Measurements from ENCODE around the gene SEPTIN2. TPM values are rescaled to one million over a fixed set of nuclear protein-coding genes. Genes with fewer than 3 reads are reported as not detected.
"Not testable (repeated sequence)": the region's sequence is repeated elsewhere in the genome, so short reads cannot be mapped to it uniquely, and the experiment has no call there.

SEPTIN2 gene
- polyA plus RNA-seq, 1 donor (not counting 4 experiments of a cell fraction or from before 2014, with no cell fraction given) = 644 TPM

- H3K36me3 ChIP-seq (ENCODE audit: control insufficient read depth in 2 of 2, extremely low read depth in 1 of 2, insufficient read depth in 2 of 2, low read length in 2 of 2) = peaks cover 0 to 7% of the 10 kb centered on the region in 2 experiments
- FAIRE-seq (no peak), DNase-seq (ENCODE audit: low read depth, low spot score) (no peak)
- dilution Hi-C loops (cut with MboI; ENCODE audit: extremely low pct_ligation_motif_present, low sequenced_read_pairs) = no loop called here
- H3K4me2 ChIP-seq (ENCODE audit: control insufficient read depth, extremely low read depth, insufficient read depth, low read depth, low read length) = no peak overlapping the region
- H3K27ac ChIP-seq (ENCODE audit: control insufficient read depth, insufficient read depth, low read length) = no peak overlapping the region
- H3K4me3 ChIP-seq (ENCODE audit: control insufficient read depth in 2 of 3, extremely low read depth in 1 of 3, insufficient read depth in 2 of 3, low read depth in 1 of 3, low read length in 3 of 3) = no peak overlapping the region
- TF ChIP-seq CTCF (optimal IDR thresholded peaks at IDR 0.05 in 1 of 3, IDR thresholded peaks at IDR 0.05 in 1 of 3, conservative IDR thresholded peaks at IDR 0.05 in 1 of 3; ENCODE audit: extremely low read depth in 1 of 3, insufficient read depth in 2 of 3, low read length in 3 of 3) = no peak
- TF ChIP-seq EZH2 (IDR thresholded peaks at IDR 0.05; ENCODE audit: low read length) = no peak
- no peak overlapping the region for H2AFZ ChIP-seq (ENCODE audit: control insufficient read depth, low read length)
- H4K20me1 ChIP-seq (ENCODE audit: control insufficient read depth, extremely low read depth, insufficient read depth, low read length) = no peaks in the 10 kb centered on the region
- no peaks in the 10 kb centered on the region for H3K9me1 ChIP-seq (ENCODE audit: control insufficient read depth, extremely low read depth, insufficient read depth, low read length)
- no peaks in the 10 kb centered on the region for H3K9me3 ChIP-seq (ENCODE audit: control insufficient read depth, low read depth, low read length)
- no peak overlapping the region for H3K9ac ChIP-seq (ENCODE audit: control insufficient read depth, extremely low read depth, insufficient read depth, low read length)
- peaks cover 5% of the 10 kb centered on the region for H3K4me1 ChIP-seq (ENCODE audit: control insufficient read depth, extremely low read depth, insufficient read depth, low read length)
- no peaks in the 10 kb centered on the region for H3K27me3 ChIP-seq (ENCODE audit: control insufficient read depth, extremely low read depth, insufficient read depth, low read length)
- H3K79me2 ChIP-seq (ENCODE audit: control insufficient read depth, insufficient read depth, low read length) = peaks cover 40% of the 10 kb centered on the region
Measured at GRCh38 chr2:241372361-241372992, 56.8 kb downstream of the SEPTIN2 start.

- Histone ChIP-seq H3K27ac (ENCODE audit: control insufficient read depth, insufficient read depth, low read length) (no peak overlapping the region), H3K4me2 (ENCODE audit: control insufficient read depth, extremely low read depth, insufficient read depth, low read depth, low read length) (no peak overlapping the region), H3K4me3 (ENCODE audit: control insufficient read depth in 2 of 3, extremely low read depth in 1 of 3, insufficient read depth in 2 of 3, low read depth in 1 of 3, low read length in 3 of 3) (no peak overlapping the region), H3K79me2 (ENCODE audit: control insufficient read depth, insufficient read depth, low read length) (peaks cover 36% of the 10 kb centered on the region), H3K9ac (ENCODE audit: control insufficient read depth, extremely low read depth, insufficient read depth, low read length) (no peak overlapping the region), H2AFZ (ENCODE audit: control insufficient read depth, low read length) (no peak overlapping the region), H3K9me3 (ENCODE audit: control insufficient read depth, low read depth, low read length) (no peaks in the 10 kb centered on the region), H4K20me1 (ENCODE audit: control insufficient read depth, extremely low read depth, insufficient read depth, low read length) (no peaks in the 10 kb centered on the region), H3K4me1 (ENCODE audit: control insufficient read depth, extremely low read depth, insufficient read depth, low read length) (peaks cover 6% of the 10 kb centered on the region), H3K27me3 (ENCODE audit: control insufficient read depth, extremely low read depth, insufficient read depth, low read length) (no peaks in the 10 kb centered on the region), H3K36me3 (ENCODE audit: control insufficient read depth in 2 of 2, extremely low read depth in 1 of 2, insufficient read depth in 2 of 2, low read length in 2 of 2) (peaks cover 0 to 7% of the 10 kb centered on the region in 2 experiments), H3K9me1 (ENCODE audit: control insufficient read depth, extremely low read depth, insufficient read depth, low read length) (no peaks in the 10 kb centered on the region)
- no peak for FAIRE-seq
- dilution Hi-C loops (cut with MboI; ENCODE audit: extremely low pct_ligation_motif_present, low sequenced_read_pairs) = no loop called here
- DNase-seq (ENCODE audit: low read depth, low spot score) = no peak
- TF ChIP-seq CTCF (optimal IDR thresholded peaks at IDR 0.05 in 1 of 3, IDR thresholded peaks at IDR 0.05 in 1 of 3, conservative IDR thresholded peaks at IDR 0.05 in 1 of 3; ENCODE audit: extremely low read depth in 1 of 3, insufficient read depth in 2 of 3, low read length in 3 of 3) (no peak), EZH2 (IDR thresholded peaks at IDR 0.05; ENCODE audit: low read length) (no peak)
Measured at GRCh38 chr2:241373446-241373845, 57.7 kb downstream of the SEPTIN2 start.

GRCh38 chr2:241373906-241374305 lies 58.2 kb downstream of the SEPTIN2 start:
- H3K79me2 ChIP-seq (ENCODE audit: control insufficient read depth, insufficient read depth, low read length) = peaks cover 33% of the 10 kb centered on the region
- H2AFZ ChIP-seq (ENCODE audit: control insufficient read depth, low read length); H3K27ac ChIP-seq (ENCODE audit: control insufficient read depth, insufficient read depth, low read length): not testable (repeated sequence)

More at GRCh38 chr2:241373906-241374305, 58.2 kb downstream of the SEPTIN2 start:
- H3K9ac ChIP-seq (ENCODE audit: control insufficient read depth, extremely low read depth, insufficient read depth, low read length); FAIRE-seq; H3K9me3 ChIP-seq (ENCODE audit: control insufficient read depth, low read depth, low read length); H3K36me3 ChIP-seq (ENCODE audit: control insufficient read depth in 2 of 2, extremely low read depth in 1 of 2, insufficient read depth in 2 of 2, low read length in 2 of 2); dilution Hi-C loops (cut with MboI; ENCODE audit: extremely low pct_ligation_motif_present, low sequenced_read_pairs); H3K4me3 ChIP-seq (ENCODE audit: control insufficient read depth in 2 of 3, extremely low read depth in 1 of 3, insufficient read depth in 2 of 3, low read depth in 1 of 3, low read length in 3 of 3); H3K27me3 ChIP-seq (ENCODE audit: control insufficient read depth, extremely low read depth, insufficient read depth, low read length); H4K20me1 ChIP-seq (ENCODE audit: control insufficient read depth, extremely low read depth, insufficient read depth, low read length); DNase-seq (ENCODE audit: low read depth, low spot score); H3K9me1 ChIP-seq (ENCODE audit: control insufficient read depth, extremely low read depth, insufficient read depth, low read length); H3K4me2 ChIP-seq (ENCODE audit: control insufficient read depth, extremely low read depth, insufficient read depth, low read depth, low read length): not testable (repeated sequence)
- H3K4me1 ChIP-seq (ENCODE audit: control insufficient read depth, extremely low read depth, insufficient read depth, low read length) = peaks cover 11% of the 10 kb centered on the region
